ENCODE results near the gene ZNF35.

The ZNF35 gene

GRCh38 chr3:44687898-44688297, 39.4 kb downstream of the ZNF35 start:
- DNase-seq: no peak

Measured in RPMI8226 (cell line).